DND-41 (cell line): ENCODE results near the gene PLEKHM1.

Experiments used
- EZH2 ChIP-seq: IDR thresholded peaks from 3 replicates; pipeline ENCODE4 v1.6.1; 2012; ENCODE audit warnings: borderline replicate concordance, low read depth, mild to moderate bottlenecking, moderate library complexity, low read length, inconsistent platforms; ENCODE audit not compliant: severe bottlenecking
- TF ChIP-seq, protein P1 (sequence below): IDR thresholded peaks from 2 replicates; pipeline ENCODE4 v1.5.1; 2012; ENCODE audit warnings: borderline replicate concordance, low read length, moderate library complexity, mild to moderate bottlenecking; ENCODE audit not compliant: poor library complexity, severe bottlenecking; ENCODE audit errors: extremely low read depth

DNA sequence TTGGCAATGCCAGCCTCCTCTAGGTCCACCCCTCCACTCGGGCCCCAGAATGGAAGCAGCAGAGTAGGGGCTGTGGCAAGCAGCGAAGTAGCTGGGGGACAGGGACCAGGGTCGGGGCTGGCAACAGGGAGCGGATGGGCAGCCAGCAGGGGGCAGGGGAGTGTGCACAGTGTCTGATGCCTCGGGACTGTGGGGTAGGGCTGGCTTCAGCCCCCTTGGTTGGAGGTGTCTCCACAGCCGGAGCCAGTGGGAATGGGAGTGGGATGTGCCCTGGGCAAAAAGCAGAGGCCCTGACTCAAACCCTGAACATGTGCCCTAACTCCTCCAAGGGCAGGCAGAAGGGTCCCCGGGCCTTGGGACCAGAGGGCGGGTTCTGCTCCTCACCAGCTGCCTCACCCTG is 39.4 kb downstream of the PLEKHM1 start:
- TF ChIP-seq, protein P1, sequence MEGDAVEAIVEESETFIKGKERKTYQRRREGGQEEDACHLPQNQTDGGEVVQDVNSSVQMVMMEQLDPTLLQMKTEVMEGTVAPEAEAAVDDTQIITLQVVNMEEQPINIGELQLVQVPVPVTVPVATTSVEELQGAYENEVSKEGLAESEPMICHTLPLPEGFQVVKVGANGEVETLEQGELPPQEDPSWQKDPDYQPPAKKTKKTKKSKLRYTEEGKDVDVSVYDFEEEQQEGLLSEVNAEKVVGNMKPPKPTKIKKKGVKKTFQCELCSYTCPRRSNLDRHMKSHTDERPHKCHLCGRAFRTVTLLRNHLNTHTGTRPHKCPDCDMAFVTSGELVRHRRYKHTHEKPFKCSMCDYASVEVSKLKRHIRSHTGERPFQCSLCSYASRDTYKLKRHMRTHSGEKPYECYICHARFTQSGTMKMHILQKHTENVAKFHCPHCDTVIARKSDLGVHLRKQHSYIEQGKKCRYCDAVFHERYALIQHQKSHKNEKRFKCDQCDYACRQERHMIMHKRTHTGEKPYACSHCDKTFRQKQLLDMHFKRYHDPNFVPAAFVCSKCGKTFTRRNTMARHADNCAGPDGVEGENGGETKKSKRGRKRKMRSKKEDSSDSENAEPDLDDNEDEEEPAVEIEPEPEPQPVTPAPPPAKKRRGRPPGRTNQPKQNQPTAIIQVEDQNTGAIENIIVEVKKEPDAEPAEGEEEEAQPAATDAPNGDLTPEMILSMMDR, result peak; percentile 26
- TF ChIP-seq EZH2, result no peak
